HCT116 (cell line): ENCODE results near the gene STX1A. TPM values are rescaled to one million over a fixed set of nuclear protein-coding genes. Genes with fewer than 3 reads are reported as not detected.
A peak's percentile ranks its signal among the peaks of the same experiment; 100 is the strongest.

ENCODE experiments used
- ATAC-seq: fragments of 200-7000 bp; cut with Tn5 transposase; 2 replicates; pipeline ENCODE4 v1.9.1; 2020; ENCODE audit warnings: mild to moderate bottlenecking, moderate library complexity
- BruUV-seq: library from RNA; stranded (reverse); fragments of 400-500 nt; replicated peaks from 2 replicates; lab custom pipeline; 2021; lab: Mats Ljungman, UMichigan
- CTCF ChIA-PET: fragments of 300-600 bp; sonication (Branson Sonifier 250); formaldehyde crosslinking; loops from one replicate; lab custom pipeline; 2021; ENCODE audit warnings: antibody characterized with exemption; lab: Charles Lee
- POLR2A ChIA-PET: fragments of 300-600, 350-600 bp; sonication (Branson Sonifier 250); formaldehyde crosslinking; loops from one replicate; lab custom pipeline; 2021; ENCODE audit warnings: antibody characterized with exemption; lab: Charles Lee
- RAD21 ChIA-PET, 2 experiments: fragments of 300-600 bp; sonication (Branson Sonifier 250); formaldehyde crosslinking; loops; one replicate each; lab custom pipeline; 2023; ENCODE audit warnings: low total read pairs in 2 of 2; ENCODE audit not compliant: uncharacterized antibody in 2 of 2, unreplicated experiment in 2 of 2, low non-redundant PET in 1 of 2; lab: Charles Lee
- DNase-seq: peaks from one replicate; pipeline ENCODE4 v3.0.0-alpha.2; 2010; ENCODE audit warnings: low read depth, low spot score
- H2AFZ ChIP-seq: fragments of 200-600 bp; shearing (Covaris generic), sonication (generic); 2 replicates; pipeline ENCODE4 v1.6.1; 2017; ENCODE audit warnings: low read depth, mixed run types, mixed read lengths, antibody characterized with exemption, low read length; ENCODE audit not compliant: poor library complexity, severe bottlenecking
- H3K27ac ChIP-seq: 2 replicates; pipeline ENCODE4 v1.5.1; 2012; ENCODE audit warnings: low read depth, low read length
- H3K27me3 ChIP-seq: fragments of 200-600 bp; sonication (generic); 2 replicates; pipeline ENCODE4 v1.6.1; 2016; ENCODE audit warnings: mixed run types, low read length, mixed read lengths; ENCODE audit not compliant: insufficient read depth
- H3K36me3 ChIP-seq, 2 experiments: fragments of 200-500 bp in 1 of 2; fragments of 200-600 bp in 1 of 2; sonication (Bioruptor generic) in 1 of 2; sonication (generic) in 1 of 2; 2 replicates each; pipeline versions ENCODE4 v1.5.1 to v1.6.1; 2014 to 2016; ENCODE audit warnings: low read length in 2 of 2, inconsistent platforms in 1 of 2, mixed read lengths in 1 of 2, mixed run types in 1 of 2; ENCODE audit not compliant: insufficient read depth in 2 of 2, control insufficient read depth in 1 of 2
- H3K4me1 ChIP-seq, 2 experiments: fragments of 200-600 bp in 1 of 2; sonication (generic) in 1 of 2; 2 replicates each; pipeline versions ENCODE4 v1.5.1 to v1.6.1; 2012 to 2017; ENCODE audit warnings: low read length in 2 of 2, inconsistent platforms in 1 of 2, mild to moderate bottlenecking in 1 of 2, mixed read lengths in 1 of 2, mixed run types in 1 of 2, moderate library complexity in 1 of 2; ENCODE audit not compliant: insufficient read depth in 2 of 2, control insufficient read depth in 1 of 2
- H3K4me2 ChIP-seq: fragments of 200-600 bp; sonication (generic); 2 replicates; pipeline ENCODE4 v1.6.1; 2017; ENCODE audit warnings: mixed run types, low read length, mixed read lengths
- H3K4me3 ChIP-seq, 2 experiments: fragments of 200-600 bp in 1 of 2; sonication (generic) in 1 of 2; replicated peaks in 1 of 2; 2 replicates each; pipeline ENCODE4 v1.5.1; 2011 to 2016; ENCODE audit warnings: low read length in 2 of 2, control low read depth in 1 of 2, low read depth in 1 of 2, mild to moderate bottlenecking in 1 of 2, mixed read lengths in 1 of 2, mixed run types in 1 of 2
- H3K79me2 ChIP-seq: fragments of 200-600 bp; sonication (generic); 2 replicates; pipeline ENCODE4 v1.6.1; 2017; ENCODE audit warnings: mild to moderate bottlenecking, mixed run types, low read length, moderate library complexity, mixed read lengths; ENCODE audit not compliant: insufficient read depth
- H3K9ac ChIP-seq: fragments of 200-600 bp; sonication (generic); 2 replicates; pipeline ENCODE4 v1.6.1; 2016; ENCODE audit warnings: low read length, mixed read lengths
- H3K9me2 ChIP-seq: fragments of 200-600 bp; sonication (generic), shearing (Covaris generic); 2 replicates; pipeline ENCODE4 v1.6.1; 2017; ENCODE audit warnings: mixed run types, mild to moderate bottlenecking, moderate library complexity; ENCODE audit not compliant: insufficient read depth
- H3K9me3 ChIP-seq, 2 experiments: fragments of 200-500 bp in 1 of 2; fragments of 200-600 bp in 1 of 2; sonication (Bioruptor generic) in 1 of 2; sonication (generic) in 1 of 2; 2 replicates each; pipeline ENCODE4 v1.6.1; 2014 to 2017; ENCODE audit warnings: low read length in 2 of 2, mixed read lengths in 2 of 2, inconsistent platforms in 1 of 2, low read depth in 1 of 2, mild to moderate bottlenecking in 1 of 2, mixed run types in 1 of 2, moderate library complexity in 1 of 2; ENCODE audit not compliant: control insufficient read depth in 1 of 2, insufficient read depth in 1 of 2
- H4K20me1 ChIP-seq: fragments of 200-600 bp; sonication (generic), shearing (Covaris generic); 2 replicates; pipeline ENCODE4 v1.6.1; 2017; ENCODE audit warnings: mixed run types, mild to moderate bottlenecking, moderate library complexity; ENCODE audit not compliant: insufficient read depth
- ATF3 ChIP-seq: IDR thresholded peaks from 2 replicates; pipeline ENCODE4 v1.6.1; 2012
- CBX3 ChIP-seq: IDR thresholded peaks from 2 replicates; pipeline ENCODE4 v1.6.1; 2012; ENCODE audit warnings: low read depth
- CEBPB ChIP-seq: IDR thresholded peaks from 2 replicates; pipeline ENCODE4 v1.6.1; 2012; ENCODE audit warnings: low read depth
- ELF1 ChIP-seq: IDR thresholded peaks from 2 replicates; pipeline ENCODE4 v1.6.1; 2012; ENCODE audit warnings: low read depth, borderline replicate concordance
- EZH2 ChIP-seq: fragments of 200-600 bp; sonication (generic); IDR thresholded peaks from 2 replicates; pipeline ENCODE4 v1.6.1; 2017; ENCODE audit warnings: antibody characterized with exemption, mixed run types
- EZH2phosphoT487 ChIP-seq: fragments of 200-600 bp; IDR thresholded peaks from 2 replicates; pipeline ENCODE4 v1.6.1; 2018; ENCODE audit warnings: antibody characterized with exemption, borderline replicate concordance
- FOSL1 ChIP-seq: IDR thresholded peaks from 2 replicates; pipeline ENCODE4 v1.6.1; 2012; ENCODE audit warnings: low read depth
- JUND ChIP-seq: IDR thresholded peaks from 2 replicates; pipeline ENCODE4 v1.6.1; 2012
- MAX ChIP-seq: IDR thresholded peaks from 2 replicates; pipeline ENCODE4 v1.6.1; 2012
- POLR2A ChIP-seq: IDR thresholded peaks from 2 replicates; pipeline ENCODE4 v1.7.0; 2011; ENCODE audit warnings: borderline replicate concordance; ENCODE audit not compliant: insufficient read depth, insufficient read length; ENCODE audit errors: extremely low read depth
- RAD21 ChIP-seq: IDR thresholded peaks from 2 replicates; pipeline ENCODE4 v1.6.1; 2012; ENCODE audit warnings: low read depth, mild to moderate bottlenecking
- TCF7L2 ChIP-seq: IDR thresholded peaks from 2 replicates; pipeline ENCODE4 v1.7.0; 2011; ENCODE audit warnings: borderline replicate concordance, inconsistent platforms; ENCODE audit not compliant: insufficient read depth, insufficient read length; ENCODE audit errors: extremely low read depth
- ZBTB33 ChIP-seq: IDR thresholded peaks from 2 replicates; pipeline ENCODE4 v1.6.1; 2011; ENCODE audit warnings: mild to moderate bottlenecking, low read length, moderate library complexity; ENCODE audit not compliant: insufficient replicate concordance; ENCODE audit errors: extremely low read depth
- ZNF274 ChIP-seq: fragments of 200-500 bp; sonication (Bioruptor generic); IDR thresholded peaks from 2 replicates; pipeline ENCODE4 v1.6.1; 2014; ENCODE audit warnings: mild to moderate bottlenecking, low read depth, low read length, inconsistent platforms
- intact Hi-C: fragments of 100-400 bp; cut with micrococcal nuclease; formaldehyde crosslinking; loops from 2 replicates; pipeline ENCODE4 v1.10.0; 2022
- total RNA-seq: library from RNA; stranded (reverse); gene quantifications from one replicate; pipeline ENCODE4 v1.2.1, GENCODE V29; 2021; ENCODE audit not compliant: unreplicated experiment
- TF ChIP-seq, protein P1 (sequence below): IDR thresholded peaks from 2 replicates; pipeline ENCODE4 v1.6.1; 2012; ENCODE audit warnings: low read depth

The STX1A gene
- total RNA-seq, 1 experiment from 2014 or later, result 39.4 TPM

- Histone ChIP-seq H3K79me2 (peaks cover 30% of the 10 kb centered on the region; the same call in 1 of the 2 replicates), H2AFZ (no peak overlapping the region), H3K9me2 (no peaks in the 10 kb centered on the region), H3K9me3 (no peaks in the 10 kb centered on the region), H3K4me2 (peak overlapping the region; percentile 79), H3K4me1 (peaks cover 40 to 75% of the 10 kb centered on the region in 2 experiments), H3K36me3 (peaks cover 16 to 35% of the 10 kb centered on the region in 2 experiments; a peak in 3 of 4 replicates), H3K9ac (peak overlapping the region; percentile 58), H3K27me3 (no peaks in the 10 kb centered on the region), H4K20me1 (no peaks in the 10 kb centered on the region), H3K4me3 (no peak overlapping the region), H3K27ac (peak overlapping the region; percentile 92)
- RAD21 ChIA-PET, result interaction anchor here in 1 of 2 experiments (0.6 kb wide), 1 partner anchor 10 kb away, joined by 3 read pairs; no protein-coding TSS in a partner anchor
- intact Hi-C loops, result no loop called here
- BruUV-seq, result no TSS peak
- no peak for ATAC-seq
- TF ChIP-seq, protein P1, sequence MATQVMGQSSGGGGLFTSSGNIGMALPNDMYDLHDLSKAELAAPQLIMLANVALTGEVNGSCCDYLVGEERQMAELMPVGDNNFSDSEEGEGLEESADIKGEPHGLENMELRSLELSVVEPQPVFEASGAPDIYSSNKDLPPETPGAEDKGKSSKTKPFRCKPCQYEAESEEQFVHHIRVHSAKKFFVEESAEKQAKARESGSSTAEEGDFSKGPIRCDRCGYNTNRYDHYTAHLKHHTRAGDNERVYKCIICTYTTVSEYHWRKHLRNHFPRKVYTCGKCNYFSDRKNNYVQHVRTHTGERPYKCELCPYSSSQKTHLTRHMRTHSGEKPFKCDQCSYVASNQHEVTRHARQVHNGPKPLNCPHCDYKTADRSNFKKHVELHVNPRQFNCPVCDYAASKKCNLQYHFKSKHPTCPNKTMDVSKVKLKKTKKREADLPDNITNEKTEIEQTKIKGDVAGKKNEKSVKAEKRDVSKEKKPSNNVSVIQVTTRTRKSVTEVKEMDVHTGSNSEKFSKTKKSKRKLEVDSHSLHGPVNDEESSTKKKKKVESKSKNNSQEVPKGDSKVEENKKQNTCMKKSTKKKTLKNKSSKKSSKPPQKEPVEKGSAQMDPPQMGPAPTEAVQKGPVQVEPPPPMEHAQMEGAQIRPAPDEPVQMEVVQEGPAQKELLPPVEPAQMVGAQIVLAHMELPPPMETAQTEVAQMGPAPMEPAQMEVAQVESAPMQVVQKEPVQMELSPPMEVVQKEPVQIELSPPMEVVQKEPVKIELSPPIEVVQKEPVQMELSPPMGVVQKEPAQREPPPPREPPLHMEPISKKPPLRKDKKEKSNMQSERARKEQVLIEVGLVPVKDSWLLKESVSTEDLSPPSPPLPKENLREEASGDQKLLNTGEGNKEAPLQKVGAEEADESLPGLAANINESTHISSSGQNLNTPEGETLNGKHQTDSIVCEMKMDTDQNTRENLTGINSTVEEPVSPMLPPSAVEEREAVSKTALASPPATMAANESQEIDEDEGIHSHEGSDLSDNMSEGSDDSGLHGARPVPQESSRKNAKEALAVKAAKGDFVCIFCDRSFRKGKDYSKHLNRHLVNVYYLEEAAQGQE, result no peak
- TF ChIP-seq CEBPB (no peak), JUND (no peak), FOSL1 (no peak), MAX (no peak), RAD21 (no peak), TCF7L2 (no peak), CBX3 (no peak), ATF3 (no peak), EZH2 (no peak), ELF1 (no peak), EZH2phosphoT487 (no peak), POLR2A (no peak), ZNF274 (no peak), ZBTB33 (no peak)
- POLR2A ChIA-PET, result interaction anchor here (1.3 to 2.1 kb wide), 2 partner anchors 10 to 11 kb away, joined by 9 to 17 read pairs; no protein-coding TSS in a partner anchor
- CTCF ChIA-PET, result interaction anchor here (1.9 to 2.1 kb wide), 2 partner anchors 14 to 98 kb away, joined by 6 to 14 read pairs; partner anchors contain the start of gene STX1A
- DNase-seq, result no peak
Observed at GRCh38 chr7:73705551-73705920, 13.9 kb downstream of the STX1A start.
